Superior temporal gyrus (tissue), 1 donor: ENCODE results near the gene MT1A.

Experiments
- DNase-seq: peaks from one replicate; pipeline ENCODE4 v3.0.0-alpha.2; 2016; ENCODE audit errors: extremely low spot score

Gene MT1A

GRCh38 chr16:56679078-56679730 lies 40.7 kb downstream of the MT1A start:
- no peak for DNase-seq

DNA sequence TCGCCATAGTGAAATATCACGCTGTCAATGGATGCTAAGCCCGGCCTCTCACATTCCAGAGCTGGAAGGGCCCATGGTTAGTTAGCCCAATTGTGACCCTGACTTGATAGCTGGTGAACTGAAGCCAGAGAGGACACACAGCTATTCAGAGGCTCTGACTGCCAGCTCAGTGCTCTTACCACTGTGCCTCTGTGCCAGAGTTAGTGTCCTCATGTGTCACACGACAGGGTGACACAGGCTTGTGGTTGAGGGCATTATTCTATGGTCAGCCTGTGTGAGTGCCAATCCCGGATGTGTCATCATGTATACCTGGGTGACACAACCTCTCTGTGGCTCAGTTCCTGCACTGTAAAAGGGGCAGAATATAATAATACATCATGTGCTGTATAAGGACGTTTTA lies 41.4 kb downstream of the MT1A start:
- no peak for DNase-seq

DNA sequence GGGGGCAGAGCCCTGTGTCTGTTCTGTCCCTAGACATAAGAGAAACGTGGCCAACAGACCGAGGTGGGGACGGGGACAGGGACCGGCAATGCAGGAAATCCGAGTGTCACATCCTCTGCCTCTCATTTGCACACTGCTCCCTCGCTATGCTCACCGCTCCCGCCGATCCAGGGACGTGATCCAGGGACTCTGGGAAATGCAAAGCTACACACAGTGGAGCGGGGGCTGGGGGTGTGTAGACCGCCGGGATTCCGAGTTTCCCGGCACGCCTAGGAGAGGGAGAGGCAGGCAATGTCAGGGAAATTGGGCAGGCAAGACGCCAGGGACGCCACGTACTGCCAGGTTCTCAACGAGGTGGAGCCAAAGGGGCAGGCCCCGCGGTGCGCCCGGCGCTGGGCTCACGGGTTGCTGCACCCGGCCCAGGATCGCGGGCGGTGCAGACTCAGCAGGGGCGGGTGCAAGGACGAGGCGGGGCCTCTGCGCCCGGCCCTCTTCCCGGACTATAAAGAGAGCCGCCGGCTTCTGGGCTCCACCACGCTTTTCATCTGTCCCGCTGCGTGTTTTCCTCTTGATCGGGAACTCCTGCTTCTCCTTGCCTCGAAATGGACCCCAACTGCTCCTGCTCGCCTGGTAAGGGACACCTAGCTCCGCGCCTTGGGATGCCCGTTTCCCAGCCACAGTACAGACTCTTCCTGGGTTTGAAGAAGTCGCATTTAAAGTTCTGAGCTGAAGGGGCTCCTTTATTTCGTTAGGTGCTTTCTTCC lies 43.7 kb downstream of the MT1A start, which contains the start of gene MT1X:
TSS of gene MT1X (plus strand) at position 532 of the 764 bp plus-strand sequence. CDS start at position 603, 71 bp downstream.
- DNase-seq, result peak; percentile 89

DNA sequence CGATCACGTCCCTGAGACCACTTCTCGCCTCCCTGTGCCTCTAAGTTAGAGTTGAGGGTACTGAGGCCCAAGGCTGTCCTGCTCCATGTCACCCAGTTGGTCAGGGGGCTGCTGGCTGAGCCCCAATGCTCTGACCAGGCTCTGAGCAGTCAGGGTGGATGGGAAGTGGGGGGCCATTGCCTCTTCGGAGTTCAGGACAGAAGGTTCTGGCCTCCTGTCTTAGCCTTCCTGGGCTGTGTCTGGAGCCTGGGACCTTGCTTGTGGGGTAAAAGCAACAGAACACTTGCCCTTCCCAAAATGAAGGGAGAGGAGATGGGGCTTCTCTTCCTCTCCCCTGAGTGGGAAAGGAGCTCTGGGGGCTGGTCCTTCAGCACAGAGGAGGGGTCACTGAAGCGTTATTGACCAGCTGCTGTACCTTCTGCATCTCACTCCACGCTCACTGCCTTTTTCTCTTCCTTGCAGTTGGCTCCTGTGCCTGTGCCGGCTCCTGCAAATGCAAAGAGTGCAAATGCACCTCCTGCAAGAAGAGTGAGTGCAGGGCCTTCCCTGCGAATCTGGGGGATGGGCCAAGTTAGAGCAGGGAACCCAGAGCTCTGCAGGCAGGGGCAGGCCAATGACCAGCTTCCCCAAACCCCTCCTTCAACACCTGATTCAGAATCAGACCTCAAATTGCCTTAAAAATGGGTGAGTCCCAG lies 44.4 kb downstream of the MT1A start:
- no peak for DNase-seq

GRCh38 chr16:56683424-56684172 lies 45.1 kb downstream of the MT1A start:
- no peak for DNase-seq

DNA sequence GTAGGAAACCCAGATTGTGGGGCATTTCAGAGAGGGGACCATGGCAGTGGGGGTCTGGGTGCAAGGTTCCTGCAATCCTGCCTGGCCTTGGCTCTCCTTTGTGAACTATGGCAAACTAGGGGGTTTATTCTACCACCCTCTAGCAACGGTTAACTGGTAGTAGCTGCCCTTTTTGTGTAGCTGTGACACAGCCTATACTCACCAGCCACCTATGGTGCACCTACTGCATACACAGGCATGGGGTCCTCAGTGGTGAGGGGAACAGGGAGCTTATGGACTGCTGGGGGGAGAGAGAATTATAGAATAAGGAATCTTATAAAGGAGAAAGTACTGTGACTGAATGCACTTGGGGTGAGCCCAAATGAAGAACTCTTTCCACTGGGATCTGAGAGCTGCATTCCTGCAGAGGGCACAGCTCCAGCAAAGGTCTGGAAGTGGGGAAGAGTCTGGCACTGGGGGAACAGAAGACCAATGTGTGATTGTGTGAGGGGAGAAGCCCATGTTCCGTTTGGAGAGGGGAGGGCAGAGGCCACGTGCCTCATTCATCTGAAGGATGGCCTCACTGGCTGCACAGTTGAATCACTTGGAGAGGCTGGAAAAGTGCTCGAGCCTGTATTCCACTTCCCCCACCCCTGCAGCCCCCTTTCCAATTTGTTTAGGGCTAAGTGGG lies 45.9 kb downstream of the MT1A start:
- no peak for DNase-seq

GRCh38 chr16:56684926-56685590 lies 46.6 kb downstream of the MT1A start:
- no peak for DNase-seq

GRCh38 chr16:56686758-56687157 lies 48.3 kb downstream of the MT1A start:
- no peak for DNase-seq

GRCh38 chr16:56688762-56689161 lies 50.3 kb downstream of the MT1A start:
- no peak for DNase-seq

DNA sequence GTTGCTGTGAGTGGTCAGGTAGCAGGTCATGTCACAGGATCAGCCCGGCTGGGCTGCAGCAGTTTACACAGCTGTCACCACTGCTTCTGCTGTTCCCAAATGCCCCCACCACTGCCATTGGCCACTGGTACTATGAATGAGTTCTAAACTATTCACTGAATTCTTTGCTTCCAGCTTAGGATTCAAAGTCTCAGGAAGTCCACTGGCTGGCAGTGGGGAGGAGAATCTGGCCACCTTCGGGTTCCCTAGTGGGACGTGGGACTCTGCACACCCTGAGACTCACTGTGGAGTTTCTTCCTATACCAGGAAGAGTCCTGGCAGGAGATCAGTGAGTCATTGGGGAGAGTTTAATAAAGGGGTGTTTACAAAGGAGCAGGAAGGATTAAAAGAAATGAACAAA lies 50.7 kb downstream of the MT1A start:
- DNase-seq, result no peak
